WTC11 (cell line): Measurements from ENCODE around the gene SLC12A8. TPM values are rescaled to one million over a fixed set of nuclear protein-coding genes. Genes with fewer than 3 reads are reported as not detected.
A peak's percentile ranks its signal among the peaks of the same experiment; 100 is the strongest.

Source experiments
- ATAC-seq: fragments of 200-7000 bp; cut with Tn5 transposase; 2 replicates; pipeline ENCODE4 v1.10.0; 2021; ENCODE audit warnings: mild to moderate bottlenecking, moderate library complexity
- CTCF ChIA-PET: fragments of 300-600 bp; sonication (Branson Sonifier 250); formaldehyde crosslinking; loops from one replicate; lab custom pipeline; 2021; ENCODE audit warnings: antibody characterized with exemption; lab: Charles Lee
- POLR2A ChIA-PET: fragments of 350-600 bp; sonication (Branson Sonifier 250); formaldehyde crosslinking; loops from one replicate; lab custom pipeline; 2021; ENCODE audit warnings: antibody characterized with exemption; lab: Charles Lee
- DNase-seq: peaks from one replicate; pipeline ENCODE4 v3.0.0; 2021; ENCODE audit warnings: low spot score
- H3K27ac Mint-ChIP-seq: 2 replicates; pipeline ENCODE4 v1.8.0; 2021; ENCODE audit warnings: mixed read lengths
- H3K27me3 Mint-ChIP-seq: 2 replicates; pipeline ENCODE4 v1.8.0; 2021; ENCODE audit warnings: low read depth, mild to moderate bottlenecking, moderate library complexity, mixed read lengths
- H3K36me3 Mint-ChIP-seq: 2 replicates; pipeline ENCODE4 v1.8.0; 2021; ENCODE audit warnings: mixed read lengths
- H3K4me1 Mint-ChIP-seq: 2 replicates; pipeline ENCODE4 v1.8.0; 2022; ENCODE audit warnings: mixed read lengths
- H3K4me3 Mint-ChIP-seq: 2 replicates; pipeline ENCODE4 v1.8.0; 2021; ENCODE audit warnings: mild to moderate bottlenecking, moderate library complexity, mixed read lengths
- H3K9me3 Mint-ChIP-seq: 2 replicates; pipeline ENCODE4 v1.8.0; 2021; ENCODE audit warnings: mixed read lengths
- AR ChIP-seq: fragments of 250-450 bp; sonication (Bioruptor Pico); IDR thresholded peaks from 2 replicates; pipeline ENCODE4 v1.9.0; 2021; ENCODE audit warnings: mild to moderate bottlenecking
- ATF2 ChIP-seq: sonication (generic); formaldehyde crosslinking; IDR thresholded peaks from 2 replicates; pipeline ENCODE4 v1.8.1; 2022; ENCODE audit warnings: low read depth, missing genetic modification reagents, borderline replicate concordance
- FOXP1 ChIP-seq: sonication (generic); formaldehyde crosslinking; IDR thresholded peaks from 2 replicates; pipeline ENCODE4 v1.8.0; 2022; ENCODE audit warnings: missing genetic modification reagents, mild to moderate bottlenecking, moderate library complexity, borderline replicate concordance
- FOXP4 ChIP-seq: sonication (generic); formaldehyde crosslinking; IDR thresholded peaks from 2 replicates; pipeline ENCODE4 v1.8.0; 2022; ENCODE audit warnings: mild to moderate bottlenecking, missing genetic modification reagents
- GABPB1 ChIP-seq: sonication (generic); formaldehyde crosslinking; IDR thresholded peaks from 2 replicates; pipeline ENCODE4 v1.8.1; 2023; ENCODE audit warnings: mild to moderate bottlenecking, missing genetic modification reagents
- HMGXB4 ChIP-seq: sonication (generic); formaldehyde crosslinking; IDR thresholded peaks from 2 replicates; pipeline ENCODE4 v1.8.1; 2023; ENCODE audit warnings: mild to moderate bottlenecking, moderate library complexity, missing genetic modification reagents
- MAX ChIP-seq: sonication (generic); formaldehyde crosslinking; IDR thresholded peaks from 2 replicates; pipeline ENCODE4 v1.8.0; 2022; ENCODE audit warnings: mild to moderate bottlenecking, missing genetic modification reagents
- MLX ChIP-seq: sonication (generic); formaldehyde crosslinking; IDR thresholded peaks from 2 replicates; pipeline ENCODE4 v1.8.1; 2023; ENCODE audit warnings: mild to moderate bottlenecking, missing genetic modification reagents, moderate library complexity
- NR1H2 ChIP-seq: sonication (generic); formaldehyde crosslinking; IDR thresholded peaks from 2 replicates; pipeline ENCODE4 v1.9.0; 2021; ENCODE audit warnings: mild to moderate bottlenecking, moderate library complexity, missing genetic modification reagents
- PRRX2 ChIP-seq: fragments of 250-450 bp; sonication (Bioruptor Pico); IDR thresholded peaks from 2 replicates; pipeline ENCODE4 v1.8.0; 2021; ENCODE audit warnings: mild to moderate bottlenecking
- RORB ChIP-seq: fragments of 250-450 bp; sonication (Bioruptor Pico); IDR thresholded peaks from 2 replicates; pipeline ENCODE4 v1.9.0; 2021; ENCODE audit warnings: mild to moderate bottlenecking
- USF1 ChIP-seq: sonication (generic); formaldehyde crosslinking; IDR thresholded peaks from 2 replicates; pipeline ENCODE4 v1.8.0; 2022; ENCODE audit warnings: mild to moderate bottlenecking, missing genetic modification reagents
- ZNF317 ChIP-seq: sonication (generic); formaldehyde crosslinking; IDR thresholded peaks from 2 replicates; pipeline ENCODE4 v1.8.1; 2023; ENCODE audit warnings: low read depth, mild to moderate bottlenecking, moderate library complexity, missing genetic modification reagents, borderline replicate concordance
- ZNF425 ChIP-seq: fragments of 250-450 bp; sonication (Bioruptor Pico); conservative IDR thresholded peaks from 2 replicates; pipeline ENCODE4 v1.9.0; 2021; ENCODE audit warnings: mild to moderate bottlenecking
- ZNF512 ChIP-seq: sonication (generic); formaldehyde crosslinking; IDR thresholded peaks from 2 replicates; pipeline ENCODE4 v1.8.1; 2022; ENCODE audit warnings: missing genetic modification reagents, borderline replicate concordance
- total RNA-seq: library from RNA; stranded (reverse); gene quantifications from 3 replicates; pipeline ENCODE4 v1.2.3, GENCODE V29; 2021

SLC12A8 gene
- total RNA-seq, 1 experiment from 2014 or later, result 9.1 TPM

GRCh38 chr3:125220183-125220582 is 7.6 kb upstream of the SLC12A8 start (continued):
- no peak for TF ChIP-seq ATF2
- no peak for TF ChIP-seq ZNF425 (CRISPR knock-in tag)

GRCh38 chr3:125219261-125219701 is 6.7 kb upstream of the SLC12A8 start:
- no peak for TF ChIP-seq NR1H2 (CRISPR knock-in tag)
- TF ChIP-seq FOXP1 (CRISPR knock-in tag), result no peak
- TF ChIP-seq ZNF317 (CRISPR knock-in tag), result no peak
- TF ChIP-seq MAX (CRISPR knock-in tag), result no peak
- no peak for TF ChIP-seq GABPB1 (CRISPR knock-in tag)
- TF ChIP-seq MLX, result no peak
- no peak for TF ChIP-seq PRRX2 (CRISPR knock-in tag)
- no peak for TF ChIP-seq RORB (CRISPR knock-in tag)
- no peak for TF ChIP-seq AR (CRISPR knock-in tag)
- no peak for TF ChIP-seq ZNF512 (CRISPR knock-in tag)
- no peak for TF ChIP-seq USF1
- TF ChIP-seq HMGXB4 (CRISPR knock-in tag), result no peak
- no peak for TF ChIP-seq FOXP4 (CRISPR knock-in tag)
- DNase-seq (no peak), ATAC-seq (peak; percentile 84)
- CTCF ChIA-PET, result interaction anchor here (0.6 to 0.9 kb wide), 2 partner anchors 65 to 69 kb away, joined by 3 read pairs; no protein-coding TSS in a partner anchor
- Mint-ChIP-seq H3K4me1 (peaks cover 20% of the 10 kb centered on the region), H3K4me3 (no peak overlapping the region), H3K27ac (no peak overlapping the region), H3K9me3 (no peaks in the 10 kb centered on the region), H3K27me3 (no peaks in the 10 kb centered on the region), H3K36me3 (no peaks in the 10 kb centered on the region)
- POLR2A ChIA-PET, result interaction anchor here (0.5 kb wide), 1 partner anchor 42 kb away, joined by 5 read pairs; no protein-coding TSS in a partner anchor
